ENCODE results near the gene TPST1.

TPST1 gene

DNA sequence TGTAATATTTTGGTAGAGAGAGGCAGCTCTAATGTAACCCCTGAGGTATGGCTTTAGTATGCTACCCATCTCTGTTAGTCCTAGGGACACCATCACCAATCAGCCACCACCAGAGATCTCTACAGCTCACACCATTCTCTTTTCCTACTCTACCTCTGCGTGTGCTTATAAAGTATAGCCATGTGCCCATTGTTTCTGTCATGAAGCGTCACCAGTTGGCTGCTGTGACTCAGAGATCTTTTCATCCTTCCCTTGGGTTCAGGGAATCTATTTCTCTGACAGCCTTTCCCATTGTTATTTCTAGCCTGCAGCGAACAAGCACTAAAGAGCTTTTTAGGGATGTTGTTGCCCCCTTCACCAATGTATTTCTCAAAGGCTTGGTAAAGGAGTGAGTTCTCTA is 103.3 kb downstream of the TPST1 start:
- no peak overlapping the region for H3K4me3 Mint-ChIP-seq
- H3K9me3 Mint-ChIP-seq: no peaks in the 10 kb centered on the region
- H3K4me1 Mint-ChIP-seq: peaks cover 12% of the 10 kb centered on the region
- H3K27me3 Mint-ChIP-seq (ENCODE audit: low read depth): no peaks in the 10 kb centered on the region
- TF ChIP-seq, protein P1, sequence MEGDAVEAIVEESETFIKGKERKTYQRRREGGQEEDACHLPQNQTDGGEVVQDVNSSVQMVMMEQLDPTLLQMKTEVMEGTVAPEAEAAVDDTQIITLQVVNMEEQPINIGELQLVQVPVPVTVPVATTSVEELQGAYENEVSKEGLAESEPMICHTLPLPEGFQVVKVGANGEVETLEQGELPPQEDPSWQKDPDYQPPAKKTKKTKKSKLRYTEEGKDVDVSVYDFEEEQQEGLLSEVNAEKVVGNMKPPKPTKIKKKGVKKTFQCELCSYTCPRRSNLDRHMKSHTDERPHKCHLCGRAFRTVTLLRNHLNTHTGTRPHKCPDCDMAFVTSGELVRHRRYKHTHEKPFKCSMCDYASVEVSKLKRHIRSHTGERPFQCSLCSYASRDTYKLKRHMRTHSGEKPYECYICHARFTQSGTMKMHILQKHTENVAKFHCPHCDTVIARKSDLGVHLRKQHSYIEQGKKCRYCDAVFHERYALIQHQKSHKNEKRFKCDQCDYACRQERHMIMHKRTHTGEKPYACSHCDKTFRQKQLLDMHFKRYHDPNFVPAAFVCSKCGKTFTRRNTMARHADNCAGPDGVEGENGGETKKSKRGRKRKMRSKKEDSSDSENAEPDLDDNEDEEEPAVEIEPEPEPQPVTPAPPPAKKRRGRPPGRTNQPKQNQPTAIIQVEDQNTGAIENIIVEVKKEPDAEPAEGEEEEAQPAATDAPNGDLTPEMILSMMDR (IDR thresholded peaks at IDR 0.05; ENCODE audit: unreplicated experiment in 3 of 3): no peak
- H3K27ac Mint-ChIP-seq: peak overlapping the region in 1 of 3 experiments; percentile 36
- H3K36me3 Mint-ChIP-seq (ENCODE audit: low read depth): no peaks in the 10 kb centered on the region

DNA sequence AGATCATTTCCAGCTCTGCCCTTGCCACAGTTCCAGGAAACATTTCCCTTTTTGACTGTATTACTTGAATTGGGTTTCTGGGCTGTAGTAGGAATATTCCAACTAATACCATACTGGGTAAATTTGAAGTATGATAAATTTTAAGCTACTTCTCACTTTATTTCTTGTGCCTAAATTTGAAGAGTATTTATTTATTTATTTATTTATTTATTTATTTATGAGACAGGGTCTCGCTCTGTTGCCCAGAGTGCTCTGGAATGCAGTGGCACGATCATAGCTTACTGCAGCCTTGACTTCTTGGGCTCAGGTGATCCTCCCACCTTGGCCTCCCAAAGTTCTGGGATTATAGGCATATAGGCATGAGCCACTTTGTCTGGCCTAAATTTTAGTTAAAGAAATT is 105.5 kb downstream of the TPST1 start:
- Mint-ChIP-seq H3K27me3 (ENCODE audit: low read depth) (no peaks in the 10 kb centered on the region), H3K4me3 (no peak overlapping the region), H3K4me1 (peaks cover 6% of the 10 kb centered on the region), H3K27ac (peak overlapping the region in 2 of 3 experiments; percentile 64 to 90), H3K36me3 (ENCODE audit: low read depth) (no peaks in the 10 kb centered on the region), H3K9me3 (no peaks in the 10 kb centered on the region)
- TF ChIP-seq, protein P1 (IDR thresholded peaks at IDR 0.05; ENCODE audit: unreplicated experiment in 3 of 3): no peak

DNA sequence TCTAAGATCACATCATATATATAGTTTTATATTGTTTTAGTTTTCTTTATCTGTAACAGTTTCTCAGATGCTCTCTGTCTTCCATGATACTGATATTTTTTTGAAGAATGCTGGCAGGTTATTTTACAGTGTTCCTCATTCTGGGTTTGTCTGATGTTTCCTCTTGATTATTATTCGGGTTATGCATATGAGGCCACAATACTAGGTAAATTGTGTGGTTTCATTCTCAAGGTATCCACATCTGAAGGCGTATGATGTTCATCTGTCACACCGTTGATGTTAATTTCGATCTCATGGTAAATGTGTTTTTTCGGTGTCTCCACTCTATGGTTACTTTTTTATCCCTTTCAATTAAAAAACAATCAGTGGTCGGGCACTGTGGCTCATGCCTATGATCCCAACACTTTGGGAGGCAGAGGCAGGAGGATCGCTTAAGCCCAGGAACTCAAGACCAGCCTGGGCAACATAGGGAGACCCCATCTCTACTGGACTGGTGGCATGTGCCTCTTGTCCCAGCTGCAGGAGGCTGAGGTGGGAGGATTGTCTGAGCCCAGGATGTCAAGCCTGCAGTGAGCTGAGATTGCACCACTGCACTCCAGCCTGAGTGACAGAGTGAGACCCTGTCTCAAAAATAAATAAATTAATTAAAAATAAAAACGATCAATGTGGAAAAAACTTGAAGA is 108.9 kb downstream of the TPST1 start:
- H3K4me1 Mint-ChIP-seq: no peaks in the 10 kb centered on the region
- H3K27me3 Mint-ChIP-seq (ENCODE audit: low read depth): no peaks in the 10 kb centered on the region
- TF ChIP-seq, protein P1 (IDR thresholded peaks at IDR 0.05; ENCODE audit: unreplicated experiment in 3 of 3): no peak
- no peaks in the 10 kb centered on the region for H3K36me3 Mint-ChIP-seq (ENCODE audit: low read depth)
- no peak overlapping the region for H3K27ac Mint-ChIP-seq
- H3K4me3 Mint-ChIP-seq: no peak overlapping the region
- H3K9me3 Mint-ChIP-seq: no peaks in the 10 kb centered on the region

DNA sequence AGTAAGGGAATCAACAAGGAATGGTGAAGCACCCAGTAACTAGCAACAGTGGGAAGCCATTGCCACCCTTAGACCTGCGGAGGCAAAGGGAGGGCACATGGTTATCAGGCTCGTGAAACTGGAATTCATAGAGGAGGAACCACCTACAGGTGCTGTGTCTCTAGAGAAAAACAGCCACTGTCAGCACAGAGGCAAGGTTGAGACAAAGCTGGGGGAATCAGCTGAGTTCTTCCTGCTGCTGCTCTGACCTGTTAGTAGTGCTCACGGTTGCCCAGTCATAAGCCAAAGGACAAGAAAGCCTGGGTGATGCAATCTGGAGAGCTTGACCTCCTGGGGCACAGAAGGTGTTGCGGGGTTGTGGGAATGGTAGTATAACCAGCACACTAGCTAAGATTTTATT is 110.1 kb downstream of the TPST1 start:
- H3K36me3 Mint-ChIP-seq (ENCODE audit: low read depth): no peaks in the 10 kb centered on the region

DNA sequence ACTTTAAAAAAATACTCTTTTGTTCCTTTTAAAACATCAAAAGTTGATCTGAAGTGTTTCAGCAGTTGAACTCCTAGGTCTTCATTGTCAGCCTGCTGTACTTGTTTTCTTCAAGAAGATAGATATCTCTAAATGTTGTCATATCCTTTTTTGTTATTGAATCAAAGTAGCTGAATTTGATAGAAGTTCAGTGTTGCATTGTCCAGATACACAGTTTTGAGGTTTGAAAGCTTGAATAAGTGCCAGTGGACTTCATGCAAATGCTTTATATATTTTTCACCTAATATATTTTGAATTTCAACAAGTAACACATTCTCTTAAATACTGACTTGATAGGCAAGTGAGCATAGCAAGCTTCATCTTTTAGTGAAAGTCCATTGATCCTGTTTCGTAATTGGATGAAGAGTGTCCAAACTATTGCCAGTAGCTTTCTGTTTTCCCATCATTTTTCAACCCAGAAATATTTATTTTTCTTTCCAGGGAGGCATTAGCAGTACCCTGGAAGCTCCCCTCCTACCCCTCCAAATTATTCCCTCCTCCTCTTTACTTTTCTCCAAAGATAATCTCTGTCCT is 114.4 kb downstream of the TPST1 start:
- H3K27ac Mint-ChIP-seq: no peak overlapping the region
- peaks cover 3% of the 10 kb centered on the region for H3K9me3 Mint-ChIP-seq
- H3K27me3 Mint-ChIP-seq (ENCODE audit: low read depth): no peaks in the 10 kb centered on the region
- H3K4me1 Mint-ChIP-seq: no peaks in the 10 kb centered on the region
- no peak overlapping the region for H3K4me3 Mint-ChIP-seq
- peaks cover 12% of the 10 kb centered on the region for H3K36me3 Mint-ChIP-seq (ENCODE audit: low read depth)
- TF ChIP-seq, protein P1 (IDR thresholded peaks at IDR 0.05; ENCODE audit: unreplicated experiment in 3 of 3): no peak

More for the DNA sequence above, 110.1 kb downstream of the TPST1 start:
- Mint-ChIP-seq H3K4me1 (no peaks in the 10 kb centered on the region), H3K9me3 (no peaks in the 10 kb centered on the region), H3K27ac (no peak overlapping the region), H3K27me3 (ENCODE audit: low read depth) (no peaks in the 10 kb centered on the region), H3K4me3 (no peak overlapping the region)
- TF ChIP-seq, protein P1 (IDR thresholded peaks at IDR 0.05; ENCODE audit: unreplicated experiment in 3 of 3): no peak

DNA sequence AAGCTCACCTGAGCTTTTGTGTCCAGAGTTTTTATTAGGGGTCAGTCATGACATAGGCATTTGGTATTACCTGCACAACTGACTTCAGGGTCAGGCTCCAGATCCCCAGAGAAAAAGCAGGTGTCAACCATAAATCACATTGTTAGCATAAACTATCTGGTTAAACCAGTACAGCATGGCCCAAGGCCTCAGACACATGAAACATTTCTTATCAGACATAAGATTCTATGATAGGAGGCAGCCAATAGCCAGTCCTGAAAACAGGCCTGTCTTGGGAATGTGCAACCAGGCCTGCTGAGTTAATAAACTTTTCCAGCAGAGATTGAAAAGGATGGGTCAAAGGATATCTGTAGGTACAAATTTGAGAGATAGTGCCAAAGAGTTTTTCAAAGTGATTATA is 116.1 kb downstream of the TPST1 start:
- no peak overlapping the region for H3K4me3 Mint-ChIP-seq
- H3K4me1 Mint-ChIP-seq: peaks cover 4% of the 10 kb centered on the region
- H3K9me3 Mint-ChIP-seq: peaks cover 3% of the 10 kb centered on the region
- H3K27me3 Mint-ChIP-seq (ENCODE audit: low read depth): no peaks in the 10 kb centered on the region
- TF ChIP-seq, protein P1 (IDR thresholded peaks at IDR 0.05; ENCODE audit: unreplicated experiment in 3 of 3): no peak
- H3K36me3 Mint-ChIP-seq (ENCODE audit: low read depth): peaks cover 12% of the 10 kb centered on the region
- no peak overlapping the region for H3K27ac Mint-ChIP-seq
